HEK293T (cell line): ENCODE measurements around the gene DSCAM.

Experiments
- CTCF ChIA-PET: fragments of 350-600 bp; formaldehyde crosslinking; extraction: SDS; loops from one replicate; lab custom pipeline; 2021; ENCODE audit warnings: antibody characterized with exemption, inconsistent platforms; lab: Yijun Ruan, JAX
- POLR2A ChIA-PET: fragments of 350-600 bp; formaldehyde crosslinking; extraction: SDS; loops from one replicate; lab custom pipeline; 2020; ENCODE audit warnings: antibody characterized with exemption, inconsistent platforms; lab: Yijun Ruan, JAX
- DNase-seq: peaks from one replicate; pipeline ENCODE4 v3.0.0; 2012; ENCODE audit warnings: mixed read lengths; ENCODE audit errors: extremely low spot score
- ARNT ChIP-seq: fragments of 450-650 bp; IDR thresholded peaks from 2 replicates; pipeline ENCODE4 v1.6.1; 2017; ENCODE audit warnings: mild to moderate bottlenecking
- BHLHE40 ChIP-seq: fragments of 450-650 bp; IDR thresholded peaks from 2 replicates; pipeline ENCODE4 v1.6.1; 2016; ENCODE audit warnings: mild to moderate bottlenecking, moderate library complexity, borderline replicate concordance
- CTBP1 ChIP-seq: fragments of 450-650 bp; IDR thresholded peaks from 2 replicates; pipeline ENCODE4 v1.6.1; 2016; ENCODE audit warnings: borderline replicate concordance
- ELF4 ChIP-seq: fragments of 450-650 bp; IDR thresholded peaks from 2 replicates; pipeline ENCODE4 v1.6.1; 2017; ENCODE audit warnings: antibody characterized with exemption
- FOXA1 ChIP-seq: fragments of 450-650 bp; IDR thresholded peaks from 2 replicates; pipeline ENCODE4 v1.6.1; 2016; ENCODE audit warnings: mild to moderate bottlenecking
- FOXK2 ChIP-seq: fragments of 450-650 bp; IDR thresholded peaks from 2 replicates; pipeline ENCODE4 v1.6.1; 2016; ENCODE audit warnings: mild to moderate bottlenecking
- FOXM1 ChIP-seq: fragments of 450-650 bp; IDR thresholded peaks from 2 replicates; pipeline ENCODE4 v1.6.1; 2017; ENCODE audit warnings: mild to moderate bottlenecking, borderline replicate concordance
- HDGF ChIP-seq: fragments of 450-650 bp; IDR thresholded peaks from 2 replicates; pipeline ENCODE4 v1.6.1; 2017; ENCODE audit warnings: antibody characterized with exemption, borderline replicate concordance
- L3MBTL2 ChIP-seq: fragments of 450-650 bp; conservative IDR thresholded peaks from 2 replicates; pipeline ENCODE4 v1.6.1; 2016; ENCODE audit warnings: mild to moderate bottlenecking
- LEF1 ChIP-seq: fragments of 450-650 bp; IDR thresholded peaks from 2 replicates; pipeline ENCODE4 v1.6.1; 2017; ENCODE audit warnings: mild to moderate bottlenecking, borderline replicate concordance
- NFRKB ChIP-seq: fragments of 450-650 bp; IDR thresholded peaks from 2 replicates; pipeline ENCODE4 v1.6.1; 2016; ENCODE audit warnings: mild to moderate bottlenecking, moderate library complexity
- PKNOX1 ChIP-seq: fragments of 450-650 bp; IDR thresholded peaks from 2 replicates; pipeline ENCODE4 v1.6.1; 2016
- SP1 ChIP-seq: fragments of 450-650 bp; IDR thresholded peaks from 2 replicates; pipeline ENCODE4 v1.6.1; 2017
- SUZ12 ChIP-seq: fragments of 450-650 bp; IDR thresholded peaks from 2 replicates; pipeline ENCODE4 v1.6.1; 2016; ENCODE audit warnings: mild to moderate bottlenecking
- TARDBP ChIP-seq: fragments of 450-650 bp; IDR thresholded peaks from 2 replicates; pipeline ENCODE4 v1.6.1; 2016
- ZNF384 ChIP-seq: fragments of 450-650 bp; IDR thresholded peaks from 2 replicates; pipeline ENCODE4 v1.6.1; 2016

Gene DSCAM

GRCh38 chr21:40165773-40166070 is 681.2 kb downstream of the DSCAM start:
- ChIA-PET POLR2A (no interaction called here), CTCF (no interaction called here)
- DNase-seq: no peak
- no peak for TF ChIP-seq FOXA1
- no peak for TF ChIP-seq BHLHE40
- no peak for TF ChIP-seq PKNOX1
- no peak for TF ChIP-seq NFRKB
- no peak for TF ChIP-seq FOXK2
- TF ChIP-seq ELF4: no peak
- no peak for TF ChIP-seq TARDBP
- no peak for TF ChIP-seq SP1
- TF ChIP-seq LEF1: no peak
- no peak for TF ChIP-seq ARNT

GRCh38 chr21:40164905-40165772 is 681.8 kb downstream of the DSCAM start:
- ChIA-PET CTCF (no interaction called here), POLR2A (no interaction called here)
- TF ChIP-seq ZNF384 (no peak), FOXA1 (no peak), SUZ12 (no peak), ARNT (no peak), ELF4 (no peak), PKNOX1 (no peak), FOXM1 (no peak), LEF1 (no peak)
- DNase-seq: no peak

- ChIA-PET CTCF (no interaction called here), POLR2A (no interaction called here)
- DNase-seq: no peak
- TF ChIP-seq CTBP1 (no peak), ZNF384 (no peak)
Measured at GRCh38 chr21:40162075-40162474, 684.9 kb downstream of the DSCAM start.

- POLR2A ChIA-PET: no interaction called here
- DNase-seq: no peak
- CTCF ChIA-PET: no interaction called here
- no peak for TF ChIP-seq FOXM1
- no peak for TF ChIP-seq SUZ12
- TF ChIP-seq FOXA1: no peak
- no peak for TF ChIP-seq NFRKB
- no peak for TF ChIP-seq BHLHE40
- TF ChIP-seq ZNF384: no peak
- no peak for TF ChIP-seq CTBP1
- no peak for TF ChIP-seq PKNOX1
- no peak for TF ChIP-seq FOXK2
- TF ChIP-seq SP1: no peak
- no peak for TF ChIP-seq HDGF
- no peak for TF ChIP-seq L3MBTL2
- no peak for TF ChIP-seq TARDBP
- TF ChIP-seq LEF1: no peak
- no peak for TF ChIP-seq ARNT
- TF ChIP-seq ELF4: no peak
Measured at GRCh38 chr21:40160911-40161310, 686.0 kb downstream of the DSCAM start.

GRCh38 chr21:40158366-40158765 is 688.6 kb downstream of the DSCAM start:
- CTCF ChIA-PET: no interaction called here
- DNase-seq: no peak
- POLR2A ChIA-PET: no interaction called here
- no peak for TF ChIP-seq SUZ12
- no peak for TF ChIP-seq NFRKB
- no peak for TF ChIP-seq TARDBP
- TF ChIP-seq L3MBTL2: no peak
- no peak for TF ChIP-seq ELF4

GRCh38 chr21:40155563-40155962 is 691.4 kb downstream of the DSCAM start:
- TF ChIP-seq HDGF: no peak
- TF ChIP-seq CTBP1: no peak
- TF ChIP-seq SP1: no peak
- TF ChIP-seq ZNF384: no peak
- no peak for TF ChIP-seq NFRKB
- no peak for DNase-seq
- ChIA-PET POLR2A (no interaction called here), CTCF (no interaction called here)

- ChIA-PET CTCF (interaction anchor here (1.0 kb wide), 1 partner anchor 10 kb away, joined by 4 read pairs; no protein-coding TSS in a partner anchor), POLR2A (no interaction called here)
- TF ChIP-seq ZNF384: no peak
- no peak for TF ChIP-seq NFRKB
- TF ChIP-seq BHLHE40: no peak
- TF ChIP-seq ELF4: no peak
- no peak for TF ChIP-seq FOXA1
- TF ChIP-seq ARNT: no peak
- TF ChIP-seq SP1: no peak
- no peak for DNase-seq
Measured at GRCh38 chr21:40153351-40153750, 693.6 kb downstream of the DSCAM start.
